ENCODE measurements around the gene TTC21A.

- TF ChIP-seq GLI4 (tag by site-specific recombination; IDR thresholded peaks at IDR 0.05) (no peak), YY1 (tag by site-specific recombination; IDR thresholded peaks at IDR 0.05) (no peak), ZNF248 (tag by site-specific recombination; IDR thresholded peaks at IDR 0.05) (no peak), ZNF121 (tag by site-specific recombination; IDR thresholded peaks at IDR 0.05) (no peak), SP2 (tag by site-specific recombination; IDR thresholded peaks at IDR 0.05) (no peak)
Measured at GRCh38 chr3:39094851-39095677, 12.4 kb upstream of the TTC21A start.
